HepG2 (cell line): ENCODE results near the gene TCEANC2. TPM values are rescaled to one million over a fixed set of nuclear protein-coding genes. Genes with fewer than 3 reads are reported as not detected.
A peak's percentile ranks its signal among the peaks of the same experiment; 100 is the strongest.

Experiments
- EP300 ChIP-seq, 3 experiments: sonication (generic) in 1 of 3; formaldehyde crosslinking in 1 of 3; IDR thresholded peaks; 2 replicates each; pipeline versions ENCODE4 v1.5.1 to v1.6.1; 2011 to 2020; ENCODE audit warnings: low read depth in 2 of 3, low read length in 2 of 3, borderline replicate concordance in 1 of 3, improper control_type of control experiment in 1 of 3, mild to moderate bottlenecking in 1 of 3, missing genetic modification reagents in 1 of 3, moderate library complexity in 1 of 3
- FOXA1 ChIP-seq, 2 experiments: fragments of 450-650 bp in 1 of 2; sonication (generic) in 1 of 2; formaldehyde crosslinking in 1 of 2; IDR thresholded peaks; 2 replicates each; pipeline versions ENCODE4 v1.4.0 to v1.6.1; 2016 to 2020; ENCODE audit warnings: missing genetic modification reagents in 1 of 2
- KDM5A ChIP-seq: fragments of 200-600 bp; sonication (generic); IDR thresholded peaks from 2 replicates; pipeline ENCODE4 v1.7.0; 2018; ENCODE audit warnings: antibody characterized with exemption, mild to moderate bottlenecking, low read length, borderline replicate concordance
- MLLT10 ChIP-seq: sonication (generic); formaldehyde crosslinking; IDR thresholded peaks from 2 replicates; pipeline ENCODE4 v1.4.0; 2020; ENCODE audit warnings: missing genetic modification reagents
- MTA1 ChIP-seq: sonication (generic); formaldehyde crosslinking; IDR thresholded peaks from 2 replicates; pipeline ENCODE4 v1.4.0; 2020; ENCODE audit warnings: missing genetic modification reagents, mild to moderate bottlenecking, borderline replicate concordance
- RXRB ChIP-seq: IDR thresholded peaks from 2 replicates; pipeline ENCODE4 v1.6.1; 2016; ENCODE audit warnings: borderline replicate concordance, missing genetic modification reagents, missing compliant biosample characterization
- SNAI1 ChIP-seq: sonication (generic); formaldehyde crosslinking; IDR thresholded peaks from 2 replicates; pipeline ENCODE4 v1.5.0; 2020; ENCODE audit warnings: mild to moderate bottlenecking, missing genetic modification reagents, borderline replicate concordance
- SUZ12 ChIP-seq: fragments of 150-350 bp; IDR thresholded peaks from 2 replicates; pipeline ENCODE4 v1.6.1; 2014; ENCODE audit warnings: low read depth, low read length
- ZKSCAN1 ChIP-seq: fragments of 150-350 bp; IDR thresholded peaks from 2 replicates; pipeline ENCODE4 v1.6.1; 2014; ENCODE audit warnings: low read length
- ZNF543 ChIP-seq: sonication (generic); formaldehyde crosslinking; IDR thresholded peaks from 2 replicates; pipeline ENCODE4 v1.4.0; 2020; ENCODE audit warnings: mild to moderate bottlenecking, missing genetic modification reagents
- ZNF556 ChIP-seq: sonication (generic); formaldehyde crosslinking; IDR thresholded peaks from 2 replicates; pipeline ENCODE4 v1.4.0; 2020; ENCODE audit warnings: mild to moderate bottlenecking, missing genetic modification reagents, borderline replicate concordance
- ZNF589 ChIP-seq: sonication (generic); formaldehyde crosslinking; conservative IDR thresholded peaks from 2 replicates; pipeline ENCODE4 v1.8.0; 2022; ENCODE audit warnings: mild to moderate bottlenecking, moderate library complexity, missing genetic modification reagents
- ZNF652 ChIP-seq: IDR thresholded peaks from 2 replicates; pipeline ENCODE4 v1.6.1; 2016; ENCODE audit warnings: low read depth, borderline replicate concordance
- ZNF737 ChIP-seq: sonication (generic); formaldehyde crosslinking; IDR thresholded peaks from 2 replicates; pipeline ENCODE4 v1.5.0; 2020; ENCODE audit warnings: missing genetic modification reagents, mild to moderate bottlenecking, borderline replicate concordance
- polyA plus RNA-seq, 8 experiments: library from polyadenylated mRNA; depleted of rRNA in 3 of 8; stranded (reverse) in 7 of 8; unstranded in 1 of 8; fragments of >200 nt; fragmentation: Illumina TruSeq in 4 of 8; extraction: Trizol in 4 of 8; gene quantifications; 2 replicates each; pipeline versions ENCODE4 v1.2.1 to v1.2.3, GENCODE V29; 2011 to 2016; ENCODE audit warnings: low read depth in 4 of 8, missing spikeins in 1 of 8, mixed read lengths in 1 of 8; ENCODE audit not compliant: insufficient read depth in 1 of 8
- total RNA-seq, 5 experiments: library from RNA; depleted of rRNA; stranded (reverse); fragments of >200 nt; fragmentation: Illumina TruSeq; extraction: Trizol; gene quantifications; 2 replicates each; pipeline ENCODE4 v1.2.3, GENCODE V29; 2016; ENCODE audit warnings: low read depth in 1 of 5
- TF ChIP-seq, protein P1 (sequence below): sonication (generic); formaldehyde crosslinking; IDR thresholded peaks from 2 replicates; pipeline ENCODE4 v1.4.0; 2020; ENCODE audit warnings: missing genetic modification reagents, borderline replicate concordance
- TF ChIP-seq, protein P2 (sequence below): sonication (generic); formaldehyde crosslinking; IDR thresholded peaks from 2 replicates; pipeline ENCODE4 v1.4.0; 2020; ENCODE audit warnings: missing genetic modification reagents
- TF ChIP-seq, protein P3 (sequence below): sonication (generic); formaldehyde crosslinking; IDR thresholded peaks from 2 replicates; pipeline ENCODE4 v1.4.0; 2020; ENCODE audit warnings: missing genetic modification reagents, mild to moderate bottlenecking, borderline replicate concordance
- TF ChIP-seq, protein P4 (sequence below): sonication (generic); formaldehyde crosslinking; IDR thresholded peaks from 2 replicates; pipeline ENCODE4 v1.5.1; 2020; ENCODE audit warnings: missing genetic modification reagents, mild to moderate bottlenecking, borderline replicate concordance

TCEANC2 gene
- total and polyA plus RNA-seq, 2 of the 13 experiments (the other 11 are each of a cell fraction or from before 2014, with no cell fraction given), result 3.8 to 5.0 TPM

DNA sequence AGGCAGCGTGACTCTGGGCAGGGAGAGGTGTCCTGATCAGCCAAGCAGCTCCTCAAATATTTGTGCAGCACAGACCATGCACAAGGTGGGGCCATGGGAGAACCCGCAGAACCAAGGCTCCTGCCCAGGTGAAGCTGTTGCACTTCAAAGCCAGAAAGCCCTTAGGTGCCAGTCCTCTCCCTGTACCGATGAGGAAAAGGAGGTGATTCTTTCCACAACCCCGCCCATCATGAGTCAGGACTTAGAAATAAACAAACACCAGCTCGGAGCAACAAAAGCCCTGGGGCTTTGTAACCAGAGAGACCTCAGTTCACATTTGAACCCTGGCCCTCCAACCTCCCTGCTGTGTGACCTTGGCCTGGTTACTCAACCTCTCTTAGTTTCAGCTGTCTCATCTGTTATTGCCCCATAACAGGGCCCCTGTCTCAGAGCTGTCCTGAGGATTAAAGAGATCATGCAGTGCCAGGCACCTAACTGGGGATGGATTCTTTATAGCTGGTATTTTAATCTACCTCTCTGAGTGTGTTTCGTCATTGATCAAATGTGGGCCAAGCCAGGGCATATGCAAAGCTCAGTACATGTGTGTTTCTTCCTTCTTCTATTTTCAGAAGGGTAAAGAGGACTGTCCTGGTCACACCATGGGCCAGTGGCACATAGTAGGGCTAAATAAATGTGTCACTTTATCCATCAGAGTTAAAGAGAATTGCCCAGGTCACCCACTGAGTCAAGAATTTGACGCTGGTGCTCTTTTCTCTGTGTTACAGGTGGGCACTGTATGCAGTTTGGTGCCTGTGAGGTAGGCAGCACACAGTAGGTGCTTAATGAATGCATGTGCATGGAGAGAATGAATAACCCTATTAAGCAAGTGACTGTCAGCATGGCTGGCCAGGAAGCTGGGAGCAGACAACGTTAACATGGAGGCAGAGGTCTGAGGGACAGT, 36.8 kb upstream of the TCEANC2 start (continued):
- peak; percentile 98 for TF ChIP-seq RXRB (CRISPR knock-in tag)
- TF ChIP-seq MTA1 (CRISPR knock-in tag), result peak; percentile 21; the same call in 1 of the 2 replicates
- TF ChIP-seq ZNF556 (CRISPR knock-in tag), result peak; percentile 26; the same call in 1 of the 2 replicates
- TF ChIP-seq FOXA1 (IDR thresholded peaks at IDR 0.05), result no peak
- TF ChIP-seq FOXA1 (CRISPR knock-in tag; IDR thresholded peaks at IDR 0.05), result peak; percentile 21
- no peak for TF ChIP-seq ZNF589 (CRISPR knock-in tag)
- TF ChIP-seq, protein P1, sequence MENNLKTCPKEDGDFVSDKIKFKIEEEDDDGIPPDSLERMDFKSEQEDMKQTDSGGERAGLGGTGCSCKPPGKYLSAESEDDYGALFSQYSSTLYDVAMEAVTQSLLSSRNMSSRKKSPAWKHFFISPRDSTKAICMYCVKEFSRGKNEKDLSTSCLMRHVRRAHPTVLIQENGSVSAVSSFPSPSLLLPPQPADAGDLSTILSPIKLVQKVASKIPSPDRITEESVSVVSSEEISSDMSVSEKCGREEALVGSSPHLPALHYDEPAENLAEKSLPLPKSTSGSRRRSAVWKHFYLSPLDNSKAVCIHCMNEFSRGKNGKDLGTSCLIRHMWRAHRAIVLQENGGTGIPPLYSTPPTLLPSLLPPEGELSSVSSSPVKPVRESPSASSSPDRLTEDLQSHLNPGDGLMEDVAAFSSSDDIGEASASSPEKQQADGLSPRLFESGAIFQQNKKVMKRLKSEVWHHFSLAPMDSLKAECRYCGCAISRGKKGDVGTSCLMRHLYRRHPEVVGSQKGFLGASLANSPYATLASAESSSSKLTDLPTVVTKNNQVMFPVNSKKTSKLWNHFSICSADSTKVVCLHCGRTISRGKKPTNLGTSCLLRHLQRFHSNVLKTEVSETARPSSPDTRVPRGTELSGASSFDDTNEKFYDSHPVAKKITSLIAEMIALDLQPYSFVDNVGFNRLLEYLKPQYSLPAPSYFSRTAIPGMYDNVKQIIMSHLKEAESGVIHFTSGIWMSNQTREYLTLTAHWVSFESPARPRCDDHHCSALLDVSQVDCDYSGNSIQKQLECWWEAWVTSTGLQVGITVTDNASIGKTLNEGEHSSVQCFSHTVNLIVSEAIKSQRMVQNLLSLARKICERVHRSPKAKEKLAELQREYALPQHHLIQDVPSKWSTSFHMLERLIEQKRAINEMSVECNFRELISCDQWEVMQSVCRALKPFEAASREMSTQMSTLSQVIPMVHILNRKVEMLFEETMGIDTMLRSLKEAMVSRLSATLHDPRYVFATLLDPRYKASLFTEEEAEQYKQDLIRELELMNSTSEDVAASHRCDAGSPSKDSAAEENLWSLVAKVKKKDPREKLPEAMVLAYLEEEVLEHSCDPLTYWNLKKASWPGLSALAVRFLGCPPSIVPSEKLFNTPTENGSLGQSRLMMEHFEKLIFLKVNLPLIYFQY, result no peak; the same call in 1 of the 2 replicates
- no peak for TF ChIP-seq KDM5A
- no peak for TF ChIP-seq MLLT10 (CRISPR knock-in tag)
- TF ChIP-seq ZNF737 (CRISPR knock-in tag), result no peak
- TF ChIP-seq, protein P2, sequence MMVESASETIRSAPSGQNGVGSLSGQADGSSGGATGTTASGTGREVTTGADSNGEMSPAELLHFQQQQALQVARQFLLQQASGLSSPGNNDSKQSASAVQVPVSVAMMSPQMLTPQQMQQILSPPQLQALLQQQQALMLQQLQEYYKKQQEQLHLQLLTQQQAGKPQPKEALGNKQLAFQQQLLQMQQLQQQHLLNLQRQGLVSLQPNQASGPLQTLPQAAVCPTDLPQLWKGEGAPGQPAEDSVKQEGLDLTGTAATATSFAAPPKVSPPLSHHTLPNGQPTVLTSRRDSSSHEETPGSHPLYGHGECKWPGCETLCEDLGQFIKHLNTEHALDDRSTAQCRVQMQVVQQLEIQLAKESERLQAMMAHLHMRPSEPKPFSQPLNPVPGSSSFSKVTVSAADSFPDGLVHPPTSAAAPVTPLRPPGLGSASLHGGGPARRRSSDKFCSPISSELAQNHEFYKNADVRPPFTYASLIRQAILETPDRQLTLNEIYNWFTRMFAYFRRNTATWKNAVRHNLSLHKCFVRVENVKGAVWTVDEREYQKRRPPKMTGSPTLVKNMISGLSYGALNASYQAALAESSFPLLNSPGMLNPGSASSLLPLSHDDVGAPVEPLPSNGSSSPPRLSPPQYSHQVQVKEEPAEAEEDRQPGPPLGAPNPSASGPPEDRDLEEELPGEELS (CRISPR knock-in tag), result peak; percentile 88
- no peak for TF ChIP-seq ZNF652
- no peak for TF ChIP-seq SNAI1 (CRISPR knock-in tag)
- TF ChIP-seq, protein P3, sequence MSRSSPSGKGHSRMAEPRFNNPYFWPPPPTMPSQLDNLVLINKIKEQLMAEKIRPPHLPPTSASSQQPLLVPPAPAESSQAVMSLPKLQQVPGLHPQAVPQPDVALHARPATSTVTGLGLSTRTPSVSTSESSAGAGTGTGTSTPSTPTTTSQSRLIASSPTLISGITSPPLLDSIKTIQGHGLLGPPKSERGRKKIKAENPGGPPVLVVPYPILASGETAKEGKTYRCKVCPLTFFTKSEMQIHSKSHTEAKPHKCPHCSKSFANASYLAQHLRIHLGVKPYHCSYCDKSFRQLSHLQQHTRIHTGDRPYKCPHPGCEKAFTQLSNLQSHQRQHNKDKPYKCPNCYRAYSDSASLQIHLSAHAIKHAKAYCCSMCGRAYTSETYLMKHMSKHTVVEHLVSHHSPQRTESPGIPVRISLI (CRISPR knock-in tag), result no peak
- TF ChIP-seq EP300 (IDR thresholded peaks at IDR 0.05; ENCODE audit: low read depth in 2 of 2, low read length in 2 of 2), result peak; percentile 80 to 93
- peak; percentile 88; the same call in 1 of the 2 replicates for TF ChIP-seq EP300 (CRISPR knock-in tag; IDR thresholded peaks at IDR 0.05; ENCODE audit: borderline replicate concordance)
- TF ChIP-seq SUZ12, result no peak
- peak; percentile 47; the same call in 1 of the 2 replicates for TF ChIP-seq ZNF543 (CRISPR knock-in tag)
- TF ChIP-seq, protein P4, sequence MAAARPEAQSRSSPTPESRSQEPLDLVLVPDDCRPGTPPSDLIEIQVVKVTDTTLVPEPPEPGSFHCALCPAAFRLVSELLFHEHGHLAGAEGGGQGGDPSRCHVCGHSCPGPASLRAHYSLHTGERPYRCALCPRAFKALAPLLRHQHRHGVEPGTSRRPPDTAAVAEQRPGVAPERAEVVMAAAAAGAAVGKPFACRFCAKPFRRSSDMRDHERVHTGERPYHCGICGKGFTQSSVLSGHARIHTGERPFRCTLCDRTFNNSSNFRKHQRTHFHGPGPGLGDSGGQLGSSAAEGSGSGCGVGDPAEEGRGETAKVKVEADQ (CRISPR knock-in tag), result no peak
- TF ChIP-seq ZKSCAN1, result peak; percentile 99
